ENCODE data around the gene TINCR. TPM values are rescaled to one million over a fixed set of nuclear protein-coding genes. Genes with fewer than 3 reads are reported as not detected.

TINCR gene
- total RNA-seq, 6 experiments from 2014 or later: 0.44 TPM; not detected in 5

DNA sequence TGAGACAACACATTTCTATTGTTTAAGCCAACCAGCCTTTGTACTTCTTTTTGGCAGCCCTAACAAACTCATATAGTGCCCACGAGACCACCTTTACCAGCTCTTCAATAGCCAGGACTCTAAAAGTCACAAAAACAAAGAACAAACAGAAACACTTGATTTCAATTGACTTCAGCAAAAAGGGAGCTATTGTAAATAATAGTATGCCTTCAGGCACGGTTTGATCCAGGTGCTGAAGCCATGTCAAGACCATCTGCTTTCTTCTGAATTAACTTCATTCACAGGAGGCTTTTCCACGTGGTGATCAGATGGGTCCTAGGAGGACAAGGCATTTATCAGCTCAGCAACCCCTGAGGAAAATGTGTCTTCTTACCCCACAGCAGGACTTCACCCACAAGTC, 53.8 kb downstream of the TINCR start:
- Histone ChIP-seq H3K9me3 (no peaks in the 10 kb centered on the region), H3K27ac (no peak overlapping the region), H3K27me3 (no peaks in the 10 kb centered on the region), H3K36me3 (no peaks in the 10 kb centered on the region), H3K4me3 (no peak overlapping the region), H3K4me1 (no peaks in the 10 kb centered on the region)
- no peak for TF ChIP-seq POLR2A (IDR thresholded peaks at IDR 0.05)
- TF ChIP-seq, protein P1, sequence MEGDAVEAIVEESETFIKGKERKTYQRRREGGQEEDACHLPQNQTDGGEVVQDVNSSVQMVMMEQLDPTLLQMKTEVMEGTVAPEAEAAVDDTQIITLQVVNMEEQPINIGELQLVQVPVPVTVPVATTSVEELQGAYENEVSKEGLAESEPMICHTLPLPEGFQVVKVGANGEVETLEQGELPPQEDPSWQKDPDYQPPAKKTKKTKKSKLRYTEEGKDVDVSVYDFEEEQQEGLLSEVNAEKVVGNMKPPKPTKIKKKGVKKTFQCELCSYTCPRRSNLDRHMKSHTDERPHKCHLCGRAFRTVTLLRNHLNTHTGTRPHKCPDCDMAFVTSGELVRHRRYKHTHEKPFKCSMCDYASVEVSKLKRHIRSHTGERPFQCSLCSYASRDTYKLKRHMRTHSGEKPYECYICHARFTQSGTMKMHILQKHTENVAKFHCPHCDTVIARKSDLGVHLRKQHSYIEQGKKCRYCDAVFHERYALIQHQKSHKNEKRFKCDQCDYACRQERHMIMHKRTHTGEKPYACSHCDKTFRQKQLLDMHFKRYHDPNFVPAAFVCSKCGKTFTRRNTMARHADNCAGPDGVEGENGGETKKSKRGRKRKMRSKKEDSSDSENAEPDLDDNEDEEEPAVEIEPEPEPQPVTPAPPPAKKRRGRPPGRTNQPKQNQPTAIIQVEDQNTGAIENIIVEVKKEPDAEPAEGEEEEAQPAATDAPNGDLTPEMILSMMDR (IDR thresholded peaks at IDR 0.05): no peak
- intact Hi-C loops (cut with DNase I): no loop called here
- no peak for DNase-seq
- WGBS (ENCODE audit: insufficient coverage, low coverage, low lambda C conversion rate, missing lambda C conversion rate): 45% methylated on average over 3 of the region's 3 CpGs
- ATAC-seq: no peak

DNA sequence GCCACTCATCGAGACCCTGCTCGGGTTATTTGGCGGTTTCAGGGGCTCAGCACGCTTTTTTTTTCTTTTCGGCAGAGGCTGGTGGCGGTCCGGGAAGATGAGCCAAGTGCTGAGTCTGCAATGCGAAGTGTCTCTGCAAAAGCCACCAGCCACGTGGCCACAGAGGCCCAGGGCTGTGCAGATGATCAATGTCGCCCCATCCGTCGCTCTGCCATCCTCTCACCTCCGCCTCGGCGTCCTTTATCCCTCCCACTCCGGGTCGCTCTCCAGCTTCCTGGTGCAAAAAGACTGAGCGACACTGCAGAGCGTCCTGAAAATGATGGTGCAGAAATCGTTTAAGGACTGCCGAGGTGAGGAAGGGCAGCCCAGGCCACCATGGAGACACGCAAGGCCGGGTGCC, 55.0 kb downstream of the TINCR start:
- no peak overlapping the region for H3K4me3 ChIP-seq
- H3K27me3 ChIP-seq: no peaks in the 10 kb centered on the region
- TF ChIP-seq POLR2A (IDR thresholded peaks at IDR 0.05): no peak
- TF ChIP-seq, protein P1 (IDR thresholded peaks at IDR 0.05): no peak
- H3K27ac ChIP-seq: no peak overlapping the region
- DNase-seq (no peak), ATAC-seq (no peak)
- no peaks in the 10 kb centered on the region for H3K36me3 ChIP-seq
- WGBS (ENCODE audit: insufficient coverage, low coverage, low lambda C conversion rate, missing lambda C conversion rate): 70% methylated on average over 6 of the region's 23 CpGs
- intact Hi-C loops (cut with DNase I): no loop called here
- H3K9me3 ChIP-seq: no peaks in the 10 kb centered on the region
- no peaks in the 10 kb centered on the region for H3K4me1 ChIP-seq

Small RNA genes lying within 50 kb of the gene (small RNA-seq; reads per million reads assigned to genes)
- gene SNRPEP4: 0 reads per million in 2 experiments

Other genes starting within 250 kb of the TINCR start
- 10 to 100 TPM in 5 of 6 experiments, 1 to 10 TPM in 1; 6.1 to 39.9 (median 22.1) TPM for gene PTPRS, start 227.1 kb downstream of the TINCR start, total RNA-seq
- gene ZNRF4, start 112.5 kb downstream of the TINCR start, total RNA-seq: not detected
- gene SAFB2, start 54.8 kb upstream of the TINCR start, total RNA-seq: 10 to 100 TPM; 16.9 to 48.9 (median 41.7) TPM
- 10 to 100 TPM; 31.2 to 45.7 (median 32.8) TPM for gene SAFB, start 55.1 kb upstream of the TINCR start, total RNA-seq
- gene MICOS13, start 112.6 kb upstream of the TINCR start, total RNA-seq: 10 to 100 TPM; 24.2 to 54.3 (median 33.7) TPM
- 10 to 100 TPM in 1 of 6 experiments, 1 to 10 TPM in 5; 1.6 to 10.3 (median 4.0) TPM for gene HSD11B1L, start 113.1 kb upstream of the TINCR start, total RNA-seq
- gene RPL36, start 122.3 kb upstream of the TINCR start, total RNA-seq: 100 to 1,000 TPM; 232 to 283 (median 251) TPM
- gene LONP1, start 152.2 kb upstream of the TINCR start, total RNA-seq: 100 to 1,000 TPM in 2 of 6 experiments, 10 to 100 TPM in 4; 54.5 to 123 (median 66.8) TPM
- not detected for gene CATSPERD, start 152.7 kb upstream of the TINCR start, total RNA-seq
- gene PRR22, start 216.8 kb upstream of the TINCR start, total RNA-seq: 1 to 10 TPM; 1.7 to 3.3 (median 2.1) TPM
- gene DUS3L, start 223.2 kb upstream of the TINCR start, total RNA-seq: 10 to 100 TPM; 14.7 to 28.6 (median 20.5) TPM
- 10 to 100 TPM in 3 of 6 experiments, 1 to 10 TPM in 3; 4.7 to 11.6 (median 9.8) TPM for gene NRTN, start 237.1 kb upstream of the TINCR start, total RNA-seq

All from right lobe of liver (tissue), 6 donors.